Uterus (tissue), 4 donors: Measurements from ENCODE around the gene ACTN1. TPM values are rescaled to one million over a fixed set of nuclear protein-coding genes. Genes with fewer than 3 reads are reported as not detected.

Experiments
- DNase-seq, 2 donors: peaks; one replicate each; pipeline ENCODE4 v3.0.0-alpha.2; 2019 to 2020
- H3K27ac ChIP-seq, 2 donors: fragments of 200-600 bp; sonication (generic); 1 replicate in 1 of 2; 2 replicates in 1 of 2; pipeline ENCODE4 v1.5.1; 2016 to 2018
- H3K27me3 ChIP-seq, 2 donors: fragments of 200-600 bp; sonication (generic); one replicate each; pipeline ENCODE4 v1.5.1; 2018 to 2019; ENCODE audit warnings: control low read depth in 1 of 2
- H3K36me3 ChIP-seq, 2 donors: fragments of 200-600 bp; sonication (generic); one replicate each; pipeline ENCODE4 v1.5.1; 2019; ENCODE audit warnings: control low read depth in 1 of 2
- H3K4me1 ChIP-seq, 2 donors: fragments of 200-600 bp; sonication (generic); one replicate each; pipeline ENCODE4 v1.5.1; 2018 to 2019; ENCODE audit warnings: control low read depth in 1 of 2
- H3K4me3 ChIP-seq, 2 donors: fragments of 200-600 bp; sonication (generic); 1 replicate in 1 of 2; 2 replicates in 1 of 2; pipeline ENCODE4 v1.5.1; 2018 to 2019; ENCODE audit warnings: mild to moderate bottlenecking in 1 of 2
- H3K9me3 ChIP-seq, 2 donors: fragments of 200-600 bp; sonication (generic); one replicate each; pipeline ENCODE4 v1.5.1; 2019; ENCODE audit warnings: control low read depth in 1 of 2
- CTCF ChIP-seq, 4 experiments: fragments of 200-600 bp in 2 of 4; fragments of 450-650 bp in 2 of 4; sonication (generic) in 2 of 4; IDR thresholded peaks; one replicate each; pipeline ENCODE4 v1.5.1; 2016 to 2019; ENCODE audit warnings: antibody characterized with exemption in 4 of 4, mild to moderate bottlenecking in 2 of 4, moderate library complexity in 1 of 4
- POLR2A ChIP-seq, 2 donors: fragments of 450-650 bp; IDR thresholded peaks; one replicate each; pipeline ENCODE4 v1.6.1; 2016; ENCODE audit warnings: antibody characterized with exemption in 2 of 2, mild to moderate bottlenecking in 1 of 2, moderate library complexity in 1 of 2
- intact Hi-C: fragments of 100-400 bp; cut with DNase I; formaldehyde crosslinking; loops from one replicate; pipeline ENCODE4 v1.15.1; 2023; ENCODE audit warnings: low total_unique reads
- total RNA-seq, 4 donors: library from RNA; depleted of rRNA in 3 of 4; stranded (reverse); fragments of >200 nt in 3 of 4; gene quantifications; one replicate each; pipeline versions ENCODE4 v1.1.0 to v1.2.4, GENCODE V29; 2014 to 2023
- donor health status: DM: yes; HTN: yes; CAD: no.

Gene ACTN1
- total RNA-seq, 4 donors from 2014 or later, result 147 to 538 (median 343) TPM

DNA sequence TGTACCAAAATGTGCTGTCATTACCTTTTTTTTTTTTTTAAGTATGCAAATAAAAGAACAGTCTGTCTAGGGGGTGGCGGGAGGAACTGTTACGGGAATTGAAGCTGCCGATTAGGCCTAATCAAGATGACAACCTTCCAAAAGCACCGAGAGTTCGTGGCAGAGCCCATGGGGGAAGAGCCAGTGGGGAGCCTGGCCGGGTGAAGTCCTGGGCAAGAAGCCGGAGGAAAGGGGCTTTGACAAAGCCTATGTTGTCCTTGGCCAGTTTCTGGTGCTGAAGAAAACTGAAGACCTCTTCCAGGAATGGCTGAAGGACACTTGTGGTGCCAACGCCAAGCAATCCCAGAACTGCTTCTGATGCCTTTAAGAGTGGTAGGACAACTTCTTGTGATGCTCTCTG is 42.6 kb downstream of the ACTN1 start:
- Histone ChIP-seq H3K4me3 (no peak overlapping the region), H3K27me3 (no peaks in the 10 kb centered on the region), H3K27ac (peak overlapping the region; percentile 93 to 95), H3K4me1 (peaks cover 20 to 21% of the 10 kb centered on the region in 2 donors), H3K9me3 (no peaks in the 10 kb centered on the region), H3K36me3 (no peaks in the 10 kb centered on the region)
- intact Hi-C loops, result no loop called here
- DNase-seq, result no peak
- TF ChIP-seq CTCF (IDR thresholded peaks at IDR 0.05) (no peak), POLR2A (IDR thresholded peaks at IDR 0.05) (no peak)

- no peaks in the 10 kb centered on the region for H3K36me3 ChIP-seq
- H3K4me1 ChIP-seq, result peaks cover 18 to 20% of the 10 kb centered on the region in 2 donors
- TF ChIP-seq POLR2A (IDR thresholded peaks at IDR 0.05), result no peak
- no peak for TF ChIP-seq CTCF (IDR thresholded peaks at IDR 0.05)
- no peaks in the 10 kb centered on the region for H3K9me3 ChIP-seq
- DNase-seq, result peak in 1 of 2 donors; percentile 72
- H3K27ac ChIP-seq, result peak overlapping the region; percentile 93 to 95
- intact Hi-C loops, result no loop called here
- H3K4me3 ChIP-seq, result no peak overlapping the region
- H3K27me3 ChIP-seq, result no peaks in the 10 kb centered on the region
Observed at GRCh38 chr14:68935761-68936214, 43.3 kb downstream of the ACTN1 start.

- H3K9me3 ChIP-seq, result no peaks in the 10 kb centered on the region
- DNase-seq, result no peak
- no peaks in the 10 kb centered on the region for H3K27me3 ChIP-seq
- H3K27ac ChIP-seq, result peak overlapping the region in 1 of 2 donors; percentile 95
- H3K4me3 ChIP-seq, result no peak overlapping the region
- H3K4me1 ChIP-seq, result peaks cover 11 to 24% of the 10 kb centered on the region in 2 donors
- no peak for TF ChIP-seq CTCF (IDR thresholded peaks at IDR 0.05)
- no peak for TF ChIP-seq POLR2A (IDR thresholded peaks at IDR 0.05)
- intact Hi-C loops, result no loop called here
- no peaks in the 10 kb centered on the region for H3K36me3 ChIP-seq
Observed at GRCh38 chr14:68934066-68934465, 45.0 kb downstream of the ACTN1 start.

- no peak for DNase-seq
- intact Hi-C loops, result no loop called here
- peaks cover 10 to 27% of the 10 kb centered on the region in 2 donors for H3K4me1 ChIP-seq
- H3K36me3 ChIP-seq, result no peaks in the 10 kb centered on the region
- H3K9me3 ChIP-seq, result no peaks in the 10 kb centered on the region
- no peak for TF ChIP-seq POLR2A (IDR thresholded peaks at IDR 0.05)
- TF ChIP-seq CTCF (IDR thresholded peaks at IDR 0.05), result no peak
- H3K27ac ChIP-seq, result peak overlapping the region in 1 of 2 donors; percentile 95
- H3K4me3 ChIP-seq, result no peak overlapping the region
- no peaks in the 10 kb centered on the region for H3K27me3 ChIP-seq
Observed at GRCh38 chr14:68932686-68933085, 46.4 kb downstream of the ACTN1 start.

DNA sequence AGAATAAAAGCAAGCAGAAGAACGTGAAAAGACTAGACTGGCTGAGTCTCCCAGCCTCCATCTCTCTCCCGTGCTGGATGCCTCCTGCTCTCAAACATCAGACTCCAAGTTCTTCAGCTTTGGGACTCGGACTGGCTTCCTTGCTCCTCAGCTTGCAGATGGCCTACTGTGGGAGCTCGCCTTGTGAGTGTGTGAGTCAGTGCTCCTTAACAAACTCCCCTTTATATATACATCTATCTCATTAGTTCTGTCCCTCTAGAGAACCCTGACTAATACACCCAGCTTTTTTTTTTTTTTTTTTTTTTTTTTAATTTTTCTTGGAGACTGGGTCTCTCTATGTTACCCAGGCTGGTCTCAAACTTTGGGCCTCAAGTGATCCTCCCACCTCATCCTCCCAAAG is 46.9 kb downstream of the ACTN1 start:
- intact Hi-C loops, result no loop called here
- Histone ChIP-seq H3K36me3 (no peaks in the 10 kb centered on the region), H3K27ac (peak overlapping the region; percentile 22 to 95), H3K4me1 (peaks cover 7 to 27% of the 10 kb centered on the region in 2 donors), H3K27me3 (no peaks in the 10 kb centered on the region), H3K4me3 (no peak overlapping the region), H3K9me3 (no peaks in the 10 kb centered on the region)
- DNase-seq, result no peak
- no peak for TF ChIP-seq POLR2A (IDR thresholded peaks at IDR 0.05)
- no peak for TF ChIP-seq CTCF (IDR thresholded peaks at IDR 0.05)
